ENCODE data around the gene CCDC32. TPM values are rescaled to one million over a fixed set of nuclear protein-coding genes. Genes with fewer than 3 reads are reported as not detected.

CCDC32 gene
- total RNA-seq, 1 experiment from 2014 or later = 8.9 TPM

GRCh38 chr15:40510201-40510600 is 54.6 kb downstream of the CCDC32 start:
- H3K79me1 ChIP-seq (ENCODE audit: insufficient read depth, low read depth, low read length, poor library complexity, severe bottlenecking) = no peaks in the 10 kb centered on the region

More at GRCh38 chr15:40510201-40510600, 54.6 kb downstream of the CCDC32 start:
- DNase-seq = no peak
- Mint-ChIP-seq H3K9me3 (no peaks in the 10 kb centered on the region), H3K4me1 (peaks cover 18 to 22% of the 10 kb centered on the region in 2 experiments), H3K27ac (no peak overlapping the region), H3K27me3 (ENCODE audit: low read depth) (peaks cover 78% of the 10 kb centered on the region), H3K36me3 (ENCODE audit: insufficient read depth in 1 of 3, low read depth in 3 of 3) (no peaks in the 10 kb centered on the region), H3K4me3 (no peak overlapping the region)
- Histone ChIP-seq H3K9ac (ENCODE audit: extremely low read depth, insufficient read length, low read length) (no peak overlapping the region), H2BK5ac (ENCODE audit: insufficient read length, low read length) (no peak overlapping the region), H2BK20ac (ENCODE audit: low read depth, low read length, poor library complexity, severe bottlenecking) (no peak overlapping the region), H3K4ac (ENCODE audit: low read depth, low read length) (no peak overlapping the region), H3K27ac (ENCODE audit: insufficient read length, low read depth, low read length) (no peak overlapping the region), H3T11ph (ENCODE audit: low read length) (no peak overlapping the region), H4K8ac (replicated peaks; ENCODE audit: insufficient read length, low read depth, low read length) (no peak overlapping the region), H2BK12ac (ENCODE audit: insufficient read length, low read depth, low read length) (no peak overlapping the region), H3K4me1 (ENCODE audit: insufficient read depth, low read length) (no peaks in the 10 kb centered on the region), H3K79me2 (ENCODE audit: insufficient read depth, low read length) (no peaks in the 10 kb centered on the region), H3K27me3 (ENCODE audit: insufficient read depth, low read length) (peaks cover 12% of the 10 kb centered on the region; the same call in 1 of the 2 replicates), H3K4me2 (ENCODE audit: insufficient read depth, insufficient read length, low read length) (no peak overlapping the region), H3K9me3 (ENCODE audit: control insufficient read depth, low read depth, low read length) (no peaks in the 10 kb centered on the region), H4K20me1 (ENCODE audit: control insufficient read depth, insufficient read depth, insufficient read length) (no peaks in the 10 kb centered on the region), H3K14ac (ENCODE audit: insufficient read depth, low read length) (no peak overlapping the region), H2AK5ac (ENCODE audit: insufficient read length, low read length) (no peak overlapping the region), H2BK120ac (ENCODE audit: low read depth, low read length, poor library complexity, severe bottlenecking) (no peak overlapping the region), H3K18ac (ENCODE audit: insufficient read length, low read depth, low read length) (no peak overlapping the region), H4K5ac (ENCODE audit: insufficient read length, low read depth, low read length) (no peak overlapping the region), H3K56ac (ENCODE audit: insufficient read length, low read depth, low read length) (no peak overlapping the region), H2AFZ (ENCODE audit: low read length) (no peak overlapping the region), H3K23ac (ENCODE audit: insufficient read length, low read depth, low read length) (no peak overlapping the region), H2BK15ac (ENCODE audit: low read depth, low read length) (no peak overlapping the region), H4K91ac (ENCODE audit: insufficient read length, low read depth, low read length) (no peak overlapping the region), H3K23me2 (ENCODE audit: insufficient read length, low read depth, low read length, poor library complexity, severe bottlenecking) (peaks cover 7% of the 10 kb centered on the region)
- no CpG with 5 or more reads among the region's 2 CpGs for WGBS (ENCODE audit: extremely low coverage, insufficient read length, low lambda C conversion rate)
- TF ChIP-seq, protein P1, sequence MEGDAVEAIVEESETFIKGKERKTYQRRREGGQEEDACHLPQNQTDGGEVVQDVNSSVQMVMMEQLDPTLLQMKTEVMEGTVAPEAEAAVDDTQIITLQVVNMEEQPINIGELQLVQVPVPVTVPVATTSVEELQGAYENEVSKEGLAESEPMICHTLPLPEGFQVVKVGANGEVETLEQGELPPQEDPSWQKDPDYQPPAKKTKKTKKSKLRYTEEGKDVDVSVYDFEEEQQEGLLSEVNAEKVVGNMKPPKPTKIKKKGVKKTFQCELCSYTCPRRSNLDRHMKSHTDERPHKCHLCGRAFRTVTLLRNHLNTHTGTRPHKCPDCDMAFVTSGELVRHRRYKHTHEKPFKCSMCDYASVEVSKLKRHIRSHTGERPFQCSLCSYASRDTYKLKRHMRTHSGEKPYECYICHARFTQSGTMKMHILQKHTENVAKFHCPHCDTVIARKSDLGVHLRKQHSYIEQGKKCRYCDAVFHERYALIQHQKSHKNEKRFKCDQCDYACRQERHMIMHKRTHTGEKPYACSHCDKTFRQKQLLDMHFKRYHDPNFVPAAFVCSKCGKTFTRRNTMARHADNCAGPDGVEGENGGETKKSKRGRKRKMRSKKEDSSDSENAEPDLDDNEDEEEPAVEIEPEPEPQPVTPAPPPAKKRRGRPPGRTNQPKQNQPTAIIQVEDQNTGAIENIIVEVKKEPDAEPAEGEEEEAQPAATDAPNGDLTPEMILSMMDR (conservative IDR thresholded peaks at IDR 0.05) = no peak

Data from H9 (cell line).